GM12878 (cell line): ENCODE results near the gene MMP24.

Experiments
- ASH2L ChIP-seq: fragments of 300-600, 200-600 bp; sonication (generic); IDR thresholded peaks from 2 replicates; pipeline ENCODE4 v1.6.1; 2017; ENCODE audit warnings: low read depth, mild to moderate bottlenecking, borderline replicate concordance
- CTCF ChIP-seq, 3 experiments: IDR thresholded peaks in 2 of 3; conservative IDR thresholded peaks in 1 of 3; 2 replicates each; pipeline ENCODE4 v1.5.1; 2011; ENCODE audit warnings: low read depth in 3 of 3, low read length in 3 of 3, mild to moderate bottlenecking in 3 of 3, control low read depth in 2 of 3, moderate library complexity in 2 of 3, inconsistent platforms in 1 of 3, mixed read lengths in 1 of 3; ENCODE audit not compliant: control insufficient read depth in 2 of 3, insufficient read depth in 1 of 3; ENCODE audit errors: extremely low read depth in 1 of 3
- RCOR1 ChIP-seq: conservative IDR thresholded peaks from 2 replicates; pipeline ENCODE4 v1.6.1; 2012; ENCODE audit warnings: low read depth, low read length, improper control_type of control experiment
- TCF7 ChIP-seq: IDR thresholded peaks from 2 replicates; pipeline ENCODE4 v1.6.1; 2014; ENCODE audit warnings: antibody characterized with exemption, borderline replicate concordance

GRCh38 chr20:35180266-35180665 is 46.2 kb upstream of the MMP24 start:
- TF ChIP-seq CTCF (IDR thresholded peaks at IDR 0.05 in 2 of 3, conservative IDR thresholded peaks at IDR 0.05 in 1 of 3; ENCODE audit: control insufficient read depth in 2 of 3, extremely low read depth in 1 of 3, insufficient read depth in 1 of 3, low read depth in 3 of 3, low read length in 3 of 3) (no peak), RCOR1 (no peak), ASH2L (no peak), TCF7 (no peak)
